GM18951 (cell line): Measurements from ENCODE around the gene NR1I3.

Source experiments
- POLR2A ChIP-seq: IDR thresholded peaks from 4 replicates; pipeline ENCODE4 v1.6.1; 2011; ENCODE audit warnings: mild to moderate bottlenecking; ENCODE audit not compliant: insufficient read length, insufficient read depth; ENCODE audit errors: extremely low read depth
- in situ Hi-C: fragments of 300-500 bp; cut with MboI; formaldehyde crosslinking; loops from one replicate; pipeline ENCODE4 v1.12.0; 2022; ENCODE audit warnings: low sequenced_read_pairs, mixed read lengths, inconsistent platforms; ENCODE audit not compliant: unreplicated experiment

Gene NR1I3, protein sequence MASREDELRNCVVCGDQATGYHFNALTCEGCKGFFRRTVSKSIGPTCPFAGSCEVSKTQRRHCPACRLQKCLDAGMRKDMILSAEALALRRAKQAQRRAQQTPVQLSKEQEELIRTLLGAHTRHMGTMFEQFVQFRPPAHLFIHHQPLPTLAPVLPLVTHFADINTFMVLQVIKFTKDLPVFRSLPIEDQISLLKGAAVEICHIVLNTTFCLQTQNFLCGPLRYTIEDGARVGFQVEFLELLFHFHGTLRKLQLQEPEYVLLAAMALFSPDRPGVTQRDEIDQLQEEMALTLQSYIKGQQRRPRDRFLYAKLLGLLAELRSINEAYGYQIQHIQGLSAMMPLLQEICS

GRCh38 chr1:161238039-161238473 lies at the start of gene NR1I3:
Gene NR1I3, minus strand, starts transcription at chr1:161238203. Its CDS starts 1,638 bp downstream, at chr1:161236565.
- no peak for TF ChIP-seq POLR2A
- in situ Hi-C loops: no loop called here

DNA sequence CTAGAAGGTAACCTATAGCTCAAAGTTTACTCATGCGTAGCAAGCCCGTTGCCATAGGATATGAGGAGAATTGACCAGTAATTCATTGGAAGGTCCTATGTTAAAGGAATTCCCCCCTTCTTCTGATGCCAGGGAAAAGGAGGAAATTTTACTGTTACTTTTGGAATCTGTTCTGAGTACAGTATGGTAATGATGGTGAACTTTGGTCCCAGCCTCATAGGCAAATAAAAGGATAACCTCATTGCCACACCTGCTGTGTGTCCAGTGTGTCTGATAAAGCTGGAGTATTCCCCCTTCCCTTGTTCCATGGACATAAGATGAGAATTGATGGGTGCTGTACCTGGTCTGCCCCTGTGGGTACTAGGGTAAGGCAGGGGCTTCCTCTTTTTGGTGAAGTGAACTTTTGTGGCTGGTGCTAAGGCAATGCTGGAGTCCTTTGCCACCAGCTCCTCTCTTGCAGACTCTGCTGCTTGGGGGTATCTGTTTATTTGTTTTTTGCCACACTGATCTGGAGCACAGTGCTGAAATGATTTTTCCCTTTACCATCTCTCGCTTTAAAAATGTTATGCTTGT lies 49.6 kb upstream of the NR1I3 start:
- in situ Hi-C loops: no loop called here
- no peak for TF ChIP-seq POLR2A

DNA sequence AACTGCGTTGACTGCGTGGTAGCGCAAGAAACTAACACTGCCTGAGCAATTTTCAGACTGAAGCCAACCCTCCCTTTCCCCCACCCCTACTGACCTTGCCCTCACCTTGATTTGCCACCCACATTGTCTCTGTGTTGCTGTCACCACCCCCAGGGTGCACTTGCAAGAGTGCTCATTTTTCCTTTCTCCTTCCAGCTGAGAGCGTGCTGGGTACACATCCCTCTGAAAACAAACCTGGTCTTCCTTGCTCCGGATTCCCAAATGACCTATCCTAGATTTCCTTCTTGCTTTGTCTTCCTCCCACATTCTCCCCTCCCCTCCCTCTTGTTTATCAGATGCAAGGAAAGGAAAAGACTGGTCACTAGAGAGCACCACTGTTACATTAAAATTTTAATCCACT lies 47.5 kb upstream of the NR1I3 start:
- in situ Hi-C loops: no loop called here
- no peak for TF ChIP-seq POLR2A

DNA sequence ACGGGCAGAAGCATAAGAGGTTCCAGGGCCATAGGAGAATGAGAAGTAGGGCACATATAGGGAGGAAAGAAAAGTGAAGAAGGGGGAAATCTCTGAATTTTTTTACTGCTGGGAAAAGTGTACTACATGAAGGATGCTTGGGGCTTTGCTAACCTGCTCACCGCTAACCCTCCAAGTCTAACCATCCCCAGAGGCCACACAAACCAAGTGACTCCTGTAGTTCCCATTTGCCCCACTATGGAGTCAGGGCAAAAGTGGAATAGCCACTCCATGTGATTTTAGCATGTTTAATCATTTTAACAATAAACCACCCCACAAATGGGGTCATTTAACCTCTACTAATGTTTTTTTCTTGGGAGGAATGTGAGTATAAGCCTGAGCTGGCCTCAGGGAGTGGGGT lies 47.1 kb upstream of the NR1I3 start:
- in situ Hi-C loops: no loop called here
- no peak for TF ChIP-seq POLR2A

DNA sequence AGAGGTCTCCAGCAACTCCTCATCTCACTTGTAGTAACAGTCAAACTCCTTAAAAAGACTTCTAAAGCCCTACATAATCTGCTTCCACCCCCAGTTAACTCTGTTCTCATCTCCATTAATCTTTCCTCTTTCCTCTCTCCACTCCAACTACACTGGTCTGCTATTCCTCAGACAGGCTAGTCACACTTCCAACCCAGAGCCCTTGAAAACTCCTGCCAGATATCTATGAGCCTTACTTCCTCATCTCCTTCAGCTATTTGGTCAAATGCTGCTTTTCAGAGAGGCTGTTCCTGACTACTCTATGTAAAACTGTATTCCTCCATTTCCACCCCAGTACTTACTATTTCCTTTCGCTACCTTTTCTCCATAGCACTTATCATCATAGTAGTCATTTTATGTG lies 45.0 kb upstream of the NR1I3 start:
- in situ Hi-C loops: no loop called here
- no peak for TF ChIP-seq POLR2A

DNA sequence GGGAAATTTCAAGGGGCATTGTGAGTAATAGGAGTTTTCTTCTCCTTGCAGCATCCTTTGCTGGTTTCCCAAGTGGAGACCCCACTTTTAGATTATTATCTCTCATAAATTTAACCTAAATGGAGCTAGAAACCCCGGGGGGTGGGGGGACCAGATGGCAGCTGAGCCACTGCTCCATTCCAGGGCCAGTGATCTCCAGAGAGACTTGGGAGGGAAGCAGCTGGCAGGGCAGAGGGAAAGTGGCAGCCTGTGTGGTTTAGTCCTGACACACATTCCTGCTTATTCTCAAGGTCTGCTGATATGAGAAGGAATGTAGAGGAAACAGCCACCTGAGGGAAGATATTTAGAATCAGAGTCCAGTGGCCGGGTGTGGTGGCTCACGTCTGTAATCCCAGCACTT lies 36.9 kb upstream of the NR1I3 start:
- no peak for TF ChIP-seq POLR2A
- in situ Hi-C loops: no loop called here

DNA sequence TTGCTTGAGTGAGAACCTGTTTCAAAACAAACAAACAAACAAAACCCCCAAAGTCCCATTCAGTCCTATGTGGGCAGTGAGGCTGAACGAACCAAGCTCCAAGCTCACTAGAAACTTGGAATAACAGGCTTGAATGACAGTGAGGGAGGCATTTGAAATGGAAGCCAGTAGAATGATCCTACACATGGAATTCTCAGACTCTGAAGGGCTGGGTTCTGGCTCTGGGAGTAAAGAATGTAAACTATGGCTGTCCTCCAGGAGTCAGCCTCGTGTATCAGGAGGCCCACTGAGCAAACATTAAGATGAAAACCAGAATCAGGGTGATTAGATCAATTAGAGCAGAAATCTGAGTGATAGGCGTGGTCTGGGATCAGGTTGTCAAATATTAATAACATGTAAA lies 35.4 kb upstream of the NR1I3 start:
- no peak for TF ChIP-seq POLR2A
- in situ Hi-C loops: no loop called here

DNA sequence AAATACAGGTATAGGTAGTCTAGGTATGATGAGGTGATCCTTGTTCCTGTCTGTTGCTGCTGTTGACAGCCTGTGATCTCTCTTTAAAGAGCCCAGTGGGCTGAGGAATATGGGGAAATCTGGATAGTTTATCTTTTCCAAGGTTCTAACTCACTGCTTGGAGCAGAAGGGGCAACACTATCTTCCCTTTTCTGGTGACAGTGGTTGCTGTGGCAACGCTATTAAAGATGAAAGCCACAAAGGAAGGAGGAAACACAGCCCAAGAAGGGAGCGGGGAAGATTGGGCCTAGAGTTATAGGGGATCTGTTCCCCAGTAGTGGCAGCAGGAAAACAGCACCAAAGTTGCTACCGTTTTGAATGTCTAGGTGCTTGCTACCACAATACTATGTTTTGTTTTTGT lies 29.3 kb upstream of the NR1I3 start:
- TF ChIP-seq POLR2A: no peak
- in situ Hi-C loops: no loop called here

DNA sequence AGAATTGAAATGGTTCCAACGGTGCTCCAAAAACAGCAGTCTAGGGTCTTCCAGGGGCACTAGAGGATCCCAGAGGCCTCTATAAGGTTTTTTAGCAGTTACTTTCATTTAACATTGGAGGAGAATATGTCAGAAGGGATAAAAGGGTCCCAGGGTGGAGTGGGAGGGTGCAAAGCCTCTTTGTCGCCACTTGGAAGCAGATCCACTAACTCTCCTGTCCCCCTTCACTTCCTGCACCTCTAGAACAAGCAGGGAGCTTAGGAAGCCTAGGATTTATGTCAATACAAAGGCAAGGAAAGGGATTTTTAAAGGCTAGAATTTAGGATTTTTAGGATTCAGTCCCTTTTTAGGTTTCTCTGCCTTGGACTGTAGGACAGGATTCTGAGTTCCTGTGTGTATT lies 28.8 kb upstream of the NR1I3 start:
- no peak for TF ChIP-seq POLR2A
- in situ Hi-C loops: no loop called here

DNA sequence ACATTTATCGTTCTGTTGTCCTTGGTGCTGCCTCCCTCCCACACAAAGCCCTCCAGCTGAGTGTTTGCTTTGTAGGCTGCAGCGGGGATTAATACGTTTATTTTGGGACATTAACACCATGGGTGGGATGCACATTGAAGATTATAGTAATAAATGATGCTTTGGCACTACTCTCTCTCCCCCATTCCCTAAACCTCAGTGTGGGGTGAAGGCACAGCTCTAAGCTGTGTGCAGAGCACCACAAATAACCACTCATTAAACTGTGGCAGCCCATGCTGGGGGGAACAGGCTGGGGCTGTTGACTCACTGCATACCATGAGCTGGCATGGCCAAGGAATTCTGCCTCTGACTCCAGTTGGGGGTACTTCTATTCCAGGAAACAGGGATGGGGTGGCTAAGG lies 28.2 kb upstream of the NR1I3 start:
- in situ Hi-C loops: no loop called here
- no peak for TF ChIP-seq POLR2A

- TF ChIP-seq POLR2A: no peak
- in situ Hi-C loops: no loop called here
These were observed 27.3 kb upstream of the NR1I3 start for GRCh38 chr1:161265305-161265704.

- in situ Hi-C loops: no loop called here
- no peak for TF ChIP-seq POLR2A
These were observed 23.5 kb upstream of the NR1I3 start for GRCh38 chr1:161261261-161262235.

DNA sequence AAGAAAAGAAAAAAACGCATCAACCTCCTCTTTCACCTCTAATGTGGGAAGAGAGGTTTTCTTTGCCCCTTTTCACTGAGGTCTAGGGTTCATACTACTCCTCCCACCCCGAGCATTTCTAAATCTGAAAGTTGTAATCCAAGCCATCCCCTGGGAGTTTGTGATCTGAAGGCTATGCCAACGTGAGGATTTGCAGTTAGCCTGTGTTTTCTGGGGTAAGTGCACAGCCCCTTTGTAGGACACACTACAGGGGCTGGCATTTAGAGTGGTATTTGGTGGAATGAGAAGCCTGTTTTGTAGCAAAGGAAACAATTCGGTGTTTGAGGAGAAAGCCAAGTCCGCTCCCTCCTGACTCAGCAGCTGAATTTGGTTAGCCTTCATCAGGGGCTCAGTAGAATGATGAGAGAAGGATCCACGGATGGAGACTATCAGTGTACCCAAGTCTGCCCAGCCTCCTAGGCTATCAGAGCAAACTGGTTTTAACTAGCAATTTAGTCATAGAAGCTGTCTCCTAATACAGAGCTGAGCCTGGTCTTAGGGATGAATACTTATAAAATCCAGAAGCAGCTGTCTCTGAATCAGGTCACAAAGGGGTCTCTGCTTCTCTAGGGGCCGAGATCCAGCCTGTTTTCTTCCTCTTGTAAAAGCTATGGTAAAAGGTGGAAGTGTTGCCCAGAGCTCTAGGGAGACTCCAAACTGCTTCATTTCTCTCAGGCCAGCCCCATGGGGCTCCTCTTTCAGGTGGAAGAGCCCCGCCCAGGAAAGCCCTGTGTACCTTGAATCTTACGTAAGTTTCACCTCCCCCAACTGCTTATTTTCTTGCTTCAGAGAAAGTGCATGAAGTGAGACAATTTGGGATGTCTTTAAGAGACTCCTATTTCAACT lies 22.6 kb upstream of the NR1I3 start:
- in situ Hi-C loops: no loop called here
- TF ChIP-seq POLR2A: no peak

GRCh38 chr1:161259765-161260164 lies 21.8 kb upstream of the NR1I3 start:
- in situ Hi-C loops: no loop called here
- no peak for TF ChIP-seq POLR2A
